ENCODE results near the gene EIF5B. TPM values are rescaled to one million over a fixed set of nuclear protein-coding genes. Genes with fewer than 3 reads are reported as not detected.

The EIF5B gene
- total and polyA plus RNA-seq, 2 experiments from 2014 or later = 18.3 to 19.1 TPM

GRCh38 chr2:99406137-99406536 is 68.9 kb downstream of the EIF5B start:
- H3K36me3 ChIP-seq (replicated peaks; ENCODE audit: insufficient read depth, low read depth) = peaks cover 3% of the 10 kb centered on the region
- H3K27ac ChIP-seq = no peak overlapping the region
- no peak overlapping the region for H2AFZ ChIP-seq
- H3K4me1 ChIP-seq (ENCODE audit: insufficient read depth) = peaks cover 5% of the 10 kb centered on the region
- no peak overlapping the region for H3K4me3 ChIP-seq
- no peaks in the 10 kb centered on the region for H3K79me2 ChIP-seq
- H3K27me3 ChIP-seq = no peaks in the 10 kb centered on the region
- DNase-seq (ENCODE audit: low spot score) = no peak
- WGBS (ENCODE audit: low lambda C conversion rate, missing lambda C conversion rate) = 97% methylated on average over 6 of the region's 6 CpGs
- no peak overlapping the region for H3K4me2 ChIP-seq
- H3K9me3 ChIP-seq (ENCODE audit: low read depth) = no peaks in the 10 kb centered on the region
- TF ChIP-seq CTCF (IDR thresholded peaks at IDR 0.05; ENCODE audit: poor library complexity) (no peak), EZH2 (IDR thresholded peaks at IDR 0.05; ENCODE audit: borderline replicate concordance) (no peak), EZH2phosphoT487 (IDR thresholded peaks at IDR 0.05; ENCODE audit: low read depth, severe bottlenecking, unreplicated experiment) (no peak)
- H4K20me1 ChIP-seq (ENCODE audit: insufficient read depth, poor library complexity, severe bottlenecking) = no peaks in the 10 kb centered on the region
- no peaks in the 10 kb centered on the region for H3K9me2 ChIP-seq (replicated peaks; ENCODE audit: insufficient read depth)

- Histone ChIP-seq H3K4me3 (no peak overlapping the region), H2AFZ (no peak overlapping the region), H3K79me2 (no peaks in the 10 kb centered on the region), H3K4me1 (ENCODE audit: insufficient read depth) (no peaks in the 10 kb centered on the region), H3K9me3 (ENCODE audit: low read depth) (no peaks in the 10 kb centered on the region), H3K27ac (no peak overlapping the region), H3K9me2 (replicated peaks; ENCODE audit: insufficient read depth) (no peaks in the 10 kb centered on the region), H3K36me3 (replicated peaks; ENCODE audit: insufficient read depth, low read depth) (peaks cover 3% of the 10 kb centered on the region), H3K27me3 (no peaks in the 10 kb centered on the region), H3K4me2 (no peak overlapping the region), H4K20me1 (ENCODE audit: insufficient read depth, poor library complexity, severe bottlenecking) (no peaks in the 10 kb centered on the region)
- no peak for DNase-seq (ENCODE audit: low spot score)
- TF ChIP-seq CTCF (IDR thresholded peaks at IDR 0.05; ENCODE audit: poor library complexity) = no peak
- no peak for TF ChIP-seq EZH2phosphoT487 (IDR thresholded peaks at IDR 0.05; ENCODE audit: low read depth, severe bottlenecking, unreplicated experiment)
- no peak for TF ChIP-seq EZH2 (IDR thresholded peaks at IDR 0.05; ENCODE audit: borderline replicate concordance)
- 99% methylated on average over 4 of the region's 4 CpGs for WGBS (ENCODE audit: low lambda C conversion rate, missing lambda C conversion rate)
Observed at GRCh38 chr2:99410276-99410675, 73.1 kb downstream of the EIF5B start.

- H3K79me2 ChIP-seq = no peaks in the 10 kb centered on the region
- no peaks in the 10 kb centered on the region for H3K4me1 ChIP-seq (ENCODE audit: insufficient read depth)
- no peaks in the 10 kb centered on the region for H3K9me2 ChIP-seq (replicated peaks; ENCODE audit: insufficient read depth)
- no peaks in the 10 kb centered on the region for H4K20me1 ChIP-seq (ENCODE audit: insufficient read depth, poor library complexity, severe bottlenecking)
- H3K4me2 ChIP-seq = no peak overlapping the region
- no peaks in the 10 kb centered on the region for H3K36me3 ChIP-seq (replicated peaks; ENCODE audit: insufficient read depth, low read depth)
- H3K27ac ChIP-seq = no peak overlapping the region
- H3K9me3 ChIP-seq (ENCODE audit: low read depth) = no peaks in the 10 kb centered on the region
- H3K4me3 ChIP-seq = no peak overlapping the region
- DNase-seq (ENCODE audit: low spot score) = no peak
- H2AFZ ChIP-seq = no peak overlapping the region
- no peaks in the 10 kb centered on the region for H3K27me3 ChIP-seq
- WGBS (ENCODE audit: low lambda C conversion rate, missing lambda C conversion rate) = 93% methylated on average over 1 of the region's 1 CpG
- TF ChIP-seq EZH2phosphoT487 (IDR thresholded peaks at IDR 0.05; ENCODE audit: low read depth, severe bottlenecking, unreplicated experiment) (no peak), CTCF (IDR thresholded peaks at IDR 0.05; ENCODE audit: poor library complexity) (no peak), EZH2 (IDR thresholded peaks at IDR 0.05; ENCODE audit: borderline replicate concordance) (no peak)
Observed at GRCh38 chr2:99414566-99414965, 77.4 kb downstream of the EIF5B start.

GRCh38 chr2:99417396-99417795 is 80.2 kb downstream of the EIF5B start:
- TF ChIP-seq EZH2 (IDR thresholded peaks at IDR 0.05; ENCODE audit: borderline replicate concordance) = no peak
- TF ChIP-seq EZH2phosphoT487 (IDR thresholded peaks at IDR 0.05; ENCODE audit: low read depth, severe bottlenecking, unreplicated experiment) = no peak
- TF ChIP-seq CTCF (IDR thresholded peaks at IDR 0.05; ENCODE audit: poor library complexity) = no peak
- no peaks in the 10 kb centered on the region for H3K9me3 ChIP-seq (ENCODE audit: low read depth)
- WGBS (ENCODE audit: low lambda C conversion rate, missing lambda C conversion rate) = 79% methylated on average over 3 of the region's 3 CpGs

More at GRCh38 chr2:99417396-99417795, 80.2 kb downstream of the EIF5B start:
- no peaks in the 10 kb centered on the region for H4K20me1 ChIP-seq (ENCODE audit: insufficient read depth, poor library complexity, severe bottlenecking)
- H3K4me1 ChIP-seq (ENCODE audit: insufficient read depth) = no peaks in the 10 kb centered on the region
- no peaks in the 10 kb centered on the region for H3K9me2 ChIP-seq (replicated peaks; ENCODE audit: insufficient read depth)
- H2AFZ ChIP-seq = no peak overlapping the region
- no peaks in the 10 kb centered on the region for H3K36me3 ChIP-seq (replicated peaks; ENCODE audit: insufficient read depth, low read depth)
- H3K79me2 ChIP-seq = no peaks in the 10 kb centered on the region
- DNase-seq (ENCODE audit: low spot score) = no peak
- no peak overlapping the region for H3K4me3 ChIP-seq
- H3K4me2 ChIP-seq = no peak overlapping the region
- no peaks in the 10 kb centered on the region for H3K27me3 ChIP-seq
- no peak overlapping the region for H3K27ac ChIP-seq

All from hepatocyte (in vitro differentiated cells).